K562 (cell line): ENCODE data around the gene GLI1. TPM values are rescaled to one million over a fixed set of nuclear protein-coding genes. Genes with fewer than 3 reads are reported as not detected.
A peak's percentile ranks its signal among the peaks of the same experiment; 100 is the strongest.

ENCODE experiments used
- BRD4 ChIP-seq: fragments of 200-600 bp; sonication (generic); IDR thresholded peaks from 2 replicates; pipeline ENCODE4 v1.6.1; 2017; ENCODE audit warnings: inconsistent platforms
- CBX5 ChIP-seq: IDR thresholded peaks from 2 replicates; pipeline ENCODE4 v1.6.1; 2014; ENCODE audit warnings: low read depth, borderline replicate concordance
- CGGBP1 ChIP-seq: fragments of 250-450 bp; sonication (Bioruptor Pico); IDR thresholded peaks from 2 replicates; pipeline ENCODE4 v1.9.0; 2021; ENCODE audit warnings: mild to moderate bottlenecking
- DLX4 ChIP-seq: fragments of 250-450 bp; sonication (Bioruptor Pico); IDR thresholded peaks from 2 replicates; pipeline ENCODE4 v1.6.1; 2021; ENCODE audit warnings: mild to moderate bottlenecking
- FOXK1 ChIP-seq: sonication (generic); formaldehyde crosslinking; IDR thresholded peaks from 2 replicates; pipeline ENCODE4 v1.8.0; 2022; ENCODE audit warnings: missing genetic modification reagents, mild to moderate bottlenecking, borderline replicate concordance
- FOXK2 ChIP-seq, 2 experiments: fragments of 450-650 bp; IDR thresholded peaks in 1 of 2; conservative IDR thresholded peaks in 1 of 2; 2 replicates each; pipeline ENCODE4 v1.6.1; 2016; ENCODE audit warnings: low read depth in 2 of 2, mild to moderate bottlenecking in 1 of 2
- GABPA ChIP-seq: fragments of 200-800 bp; sonication (Bioruptor generic); conservative IDR thresholded peaks from 2 replicates; pipeline ENCODE4 v1.6.1; 2016; ENCODE audit warnings: low read depth, missing genetic modification characterization, missing compliant biosample characterization
- HMGXB4 ChIP-seq: sonication (generic); formaldehyde crosslinking; IDR thresholded peaks from 2 replicates; pipeline ENCODE4 v1.8.1; 2023; ENCODE audit warnings: mild to moderate bottlenecking, missing genetic modification reagents
- LEF1 ChIP-seq: fragments of 450-650 bp; IDR thresholded peaks from 2 replicates; pipeline ENCODE4 v1.6.1; 2016; ENCODE audit warnings: mild to moderate bottlenecking
- MAX ChIP-seq: sonication (generic); formaldehyde crosslinking; IDR thresholded peaks from 2 replicates; pipeline ENCODE4 v1.9.0; 2022; ENCODE audit warnings: mild to moderate bottlenecking, missing genetic modification reagents
- MCM2 ChIP-seq: fragments of 450-650 bp; IDR thresholded peaks from 2 replicates; pipeline ENCODE4 v1.6.1; 2017; ENCODE audit warnings: low read depth, mild to moderate bottlenecking
- NONO ChIP-seq, 2 experiments: fragments of 200-400 bp in 1 of 2; fragments of 450-650 bp in 1 of 2; formaldehyde crosslinking in 1 of 2; IDR thresholded peaks; 2 replicates each; pipeline ENCODE4 v1.6.1; 2017; ENCODE audit warnings: low read depth in 2 of 2, mild to moderate bottlenecking in 2 of 2, moderate library complexity in 2 of 2, low read length in 1 of 2
- SAFB2 ChIP-seq: fragments of 200-400 bp; formaldehyde crosslinking; IDR thresholded peaks from 2 replicates; pipeline ENCODE4 v1.6.1; 2018; ENCODE audit warnings: borderline replicate concordance, low read length, low read depth, moderate library complexity; ENCODE audit not compliant: severe bottlenecking
- SIN3A ChIP-seq, 2 experiments: fragments of 150-350 bp in 1 of 2; IDR thresholded peaks; 2 replicates each; pipeline ENCODE4 v1.6.1; 2011 to 2016; ENCODE audit warnings: borderline replicate concordance in 2 of 2, low read depth in 2 of 2, low read length in 2 of 2, mild to moderate bottlenecking in 2 of 2, moderate library complexity in 2 of 2; ENCODE audit not compliant: control insufficient read depth in 1 of 2
- ZNF449 ChIP-seq: fragments of 250-450 bp; sonication (Bioruptor Pico); IDR thresholded peaks from 2 replicates; pipeline ENCODE4 v1.8.0; 2022; ENCODE audit warnings: moderate library complexity, mild to moderate bottlenecking, inconsistent platforms
- ZNF561 ChIP-seq: fragments of 450-650 bp; formaldehyde crosslinking; conservative IDR thresholded peaks from 2 replicates; pipeline ENCODE4 v1.4.0; 2020; ENCODE audit warnings: mild to moderate bottlenecking, moderate library complexity
- ZNF586 ChIP-seq: fragments of 450-650 bp; formaldehyde crosslinking; conservative IDR thresholded peaks from 2 replicates; pipeline ENCODE4 v1.4.0; 2020; ENCODE audit warnings: mild to moderate bottlenecking, moderate library complexity
- ZNF609 ChIP-seq: sonication (generic); formaldehyde crosslinking; IDR thresholded peaks from 2 replicates; pipeline ENCODE4 v1.8.1; 2023; ENCODE audit warnings: missing genetic modification reagents, mild to moderate bottlenecking, borderline replicate concordance
- polyA plus RNA-seq, 8 experiments: library from polyadenylated mRNA; depleted of rRNA in 4 of 8; stranded (reverse) in 5 of 8; unstranded in 3 of 8; fragments of >200 nt; fragmentation: Nextera tagmentation in 2 of 8; fragmentation: Illumina TruSeq in 1 of 8; extraction: Ambion mirVana in 2 of 8; extraction: Trizol in 1 of 8; gene quantifications; 2 replicates each; pipeline versions ENCODE4 v1.2.1 to v1.2.3, GENCODE V29; 2011 to 2014; ENCODE audit warnings: inconsistent platforms in 1 of 8, missing spikeins in 1 of 8
- total RNA-seq, 7 experiments: library from RNA; depleted of rRNA in 6 of 7; stranded (reverse); fragments of >200 nt in 6 of 7; fragmentation: Illumina TruSeq in 2 of 7; extraction: Trizol in 2 of 7; gene quantifications; 2 replicates each; pipeline versions ENCODE4 v1.2.1 to v1.2.3, GENCODE V29; 2011 to 2021; ENCODE audit warnings: low replicate concordance in 1 of 7

The GLI1 gene
- total and polyA plus RNA-seq, 9 of the 15 experiments (the other 6 are each of a cell fraction or from before 2014, with no cell fraction given) = 0.24 to 3.7 (median 0.61) TPM

- TF ChIP-seq ZNF449 (CRISPR knock-in tag) (no peak), ZNF586 (CRISPR knock-in tag) (no peak), DLX4 (no peak), FOXK2 (conservative IDR thresholded peaks at IDR 0.05 in 1 of 2, IDR thresholded peaks at IDR 0.05 in 1 of 2; ENCODE audit: low read depth in 2 of 2) (peak in 1 of 2 experiments; percentile 41; a peak in 1 of 4 replicates), LEF1 (no peak), SAFB2 (no peak), CGGBP1 (CRISPR knock-in tag) (no peak), CBX5 (no peak), FOXK1 (no peak), NONO (IDR thresholded peaks at IDR 0.05; ENCODE audit: low read depth in 2 of 2, low read length in 1 of 2) (no peak), ZNF561 (CRISPR knock-in tag) (no peak), MAX (CRISPR knock-in tag) (peak; percentile 57), SIN3A (IDR thresholded peaks at IDR 0.05; ENCODE audit: borderline replicate concordance in 2 of 2, control insufficient read depth in 1 of 2, low read depth in 2 of 2, low read length in 2 of 2) (no peak; a peak in 1 of 4 replicates), BRD4 (no peak), HMGXB4 (CRISPR knock-in tag) (peak; percentile 45; the same call in 1 of the 2 replicates), ZNF609 (CRISPR knock-in tag) (no peak), MCM2 (no peak), GABPA (tag) (no peak; the same call in 1 of the 2 replicates)
Measured at GRCh38 chr12:57459055-57459749, 383 bp upstream of the GLI1 start (continued).
